ENCODE data around the gene HMGCR.
"Not testable (repeated sequence)": the region's sequence is repeated elsewhere in the genome, so short reads cannot be mapped to it uniquely, and the experiment has no call there.

HMGCR gene

DNA sequence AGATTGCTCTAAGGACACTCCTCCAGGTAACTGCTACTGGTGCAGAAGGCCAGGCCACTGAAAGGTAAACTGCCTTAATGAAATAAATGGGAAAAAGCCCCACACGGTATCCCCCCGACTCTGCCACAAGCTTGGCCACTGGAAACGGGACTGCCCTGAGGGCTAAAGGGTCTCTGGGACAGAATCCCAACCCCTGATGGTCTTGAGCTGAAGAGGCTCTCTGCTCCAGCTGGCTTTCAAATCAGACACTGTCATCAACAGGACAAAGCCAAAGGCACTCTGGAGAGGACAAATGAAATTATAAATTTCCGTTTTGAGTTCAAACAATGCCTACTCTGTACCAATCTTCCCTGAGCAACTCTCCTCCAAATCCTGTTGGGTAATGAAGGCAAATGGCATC lies 33.6 kb upstream of the HMGCR start (continued):
- TF ChIP-seq ZNF18 (tag by site-specific recombination; IDR thresholded peaks at IDR 0.05), result no peak
- no peak for TF ChIP-seq ZNF112 (tag by site-specific recombination; IDR thresholded peaks at IDR 0.05)
- TF ChIP-seq ZNF521 (tag by site-specific recombination; IDR thresholded peaks at IDR 0.05), result no peak
- TF ChIP-seq ZNF23 (tag by site-specific recombination; IDR thresholded peaks at IDR 0.05; ENCODE audit: borderline replicate concordance), result no peak
- TF ChIP-seq ZNF529 (tag by site-specific recombination; IDR thresholded peaks at IDR 0.05; ENCODE audit: insufficient replicate concordance), result no peak
- no peak for TF ChIP-seq ZNF621 (tag by site-specific recombination; IDR thresholded peaks at IDR 0.05)

GRCh38 chr5:75304486-75304885 lies 32.5 kb upstream of the HMGCR start:
- H3K27ac ChIP-seq (ENCODE audit: extremely low read depth, low read depth, low read length); H3K4me3 ChIP-seq (ENCODE audit: low read depth, low read length); POLR2A ChIA-PET; H3K36me3 ChIP-seq (ENCODE audit: control insufficient read depth in 2 of 2, insufficient read depth in 1 of 2, low read length in 2 of 2); H3K9me3 ChIP-seq (ENCODE audit: control insufficient read depth, insufficient read depth, low read depth, low read length); H3K4me1 ChIP-seq (ENCODE audit: control insufficient read depth, insufficient read depth, low read length): not testable (repeated sequence)
- CTCF ChIA-PET, result interaction anchor here (0.7 to 0.9 kb wide), 2 partner anchors 10 to 335 kb away, joined by 3 read pairs; no protein-coding TSS in a partner anchor

- ChIA-PET POLR2A (no interaction called here), CTCF (interaction anchor here (1.0 kb wide), 1 partner anchor 257 kb away, joined by 4 read pairs; no protein-coding TSS in a partner anchor)
- TF ChIP-seq ZNF654 (tag by site-specific recombination; IDR thresholded peaks at IDR 0.05; ENCODE audit: low read depth) (no peak), RBAK (tag by site-specific recombination; IDR thresholded peaks at IDR 0.05) (no peak), ZNF561 (tag by site-specific recombination; IDR thresholded peaks at IDR 0.05; ENCODE audit: borderline replicate concordance) (no peak), GLI2 (tag by site-specific recombination; IDR thresholded peaks at IDR 0.05; ENCODE audit: borderline replicate concordance, low read depth) (no peak), REPIN1 (tag by site-specific recombination; IDR thresholded peaks at IDR 0.05; ENCODE audit: low read depth) (no peak), ZNF16 (tag by site-specific recombination; IDR thresholded peaks at IDR 0.05; ENCODE audit: low read depth) (no peak), ZNF677 (tag by site-specific recombination; IDR thresholded peaks at IDR 0.05) (no peak), ZNF404 (tag by site-specific recombination; IDR thresholded peaks at IDR 0.05) (no peak), ZNF292 (tag by site-specific recombination; IDR thresholded peaks at IDR 0.05; ENCODE audit: borderline replicate concordance, low read depth) (no peak), ZNF658 (tag by site-specific recombination; IDR thresholded peaks at IDR 0.05) (no peak), ZFP3 (tag by site-specific recombination; IDR thresholded peaks at IDR 0.05; ENCODE audit: low read depth) (no peak), ZNF133 (tag by site-specific recombination; IDR thresholded peaks at IDR 0.05) (no peak), ZNF211 (tag by site-specific recombination; IDR thresholded peaks at IDR 0.05; ENCODE audit: low read depth) (no peak), ZNF18 (tag by site-specific recombination; IDR thresholded peaks at IDR 0.05) (no peak), SCRT2 (tag by site-specific recombination; IDR thresholded peaks at IDR 0.05) (no peak)
- TF ChIP-seq, protein P1, sequence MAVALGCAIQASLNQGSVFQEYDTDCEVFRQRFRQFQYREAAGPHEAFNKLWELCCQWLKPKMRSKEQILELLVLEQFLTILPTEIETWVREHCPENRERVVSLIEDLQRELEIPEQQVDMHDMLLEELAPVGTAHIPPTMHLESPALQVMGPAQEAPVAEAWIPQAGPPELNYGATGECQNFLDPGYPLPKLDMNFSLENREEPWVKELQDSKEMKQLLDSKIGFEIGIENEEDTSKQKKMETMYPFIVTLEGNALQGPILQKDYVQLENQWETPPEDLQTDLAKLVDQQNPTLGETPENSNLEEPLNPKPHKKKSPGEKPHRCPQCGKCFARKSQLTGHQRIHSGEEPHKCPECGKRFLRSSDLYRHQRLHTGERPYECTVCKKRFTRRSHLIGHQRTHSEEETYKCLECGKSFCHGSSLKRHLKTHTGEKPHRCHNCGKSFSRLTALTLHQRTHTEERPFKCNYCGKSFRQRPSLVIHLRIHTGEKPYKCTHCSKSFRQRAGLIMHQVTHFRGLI (tag by site-specific recombination; IDR thresholded peaks at IDR 0.05), result no peak
- TF ChIP-seq, protein P2, sequence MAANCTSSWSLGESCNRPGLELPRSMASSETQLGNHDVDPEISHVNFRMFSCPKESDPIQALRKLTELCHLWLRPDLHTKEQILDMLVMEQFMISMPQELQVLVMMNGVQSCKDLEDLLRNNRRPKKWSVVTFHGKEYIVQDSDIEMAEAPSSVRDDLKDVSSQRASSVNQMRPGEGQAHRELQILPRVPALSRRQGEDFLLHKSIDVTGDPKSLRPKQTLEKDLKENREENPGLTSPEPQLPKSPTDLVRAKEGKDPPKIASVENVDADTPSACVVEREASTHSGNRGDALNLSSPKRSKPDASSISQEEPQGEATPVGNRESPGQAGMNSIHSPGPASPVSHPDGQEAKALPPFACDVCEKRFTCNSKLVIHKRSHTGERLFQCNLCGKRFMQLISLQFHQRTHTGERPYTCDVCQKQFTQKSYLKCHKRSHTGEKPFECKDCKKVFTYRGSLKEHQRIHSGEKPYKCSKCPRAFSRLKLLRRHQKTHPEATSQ (tag by site-specific recombination; IDR thresholded peaks at IDR 0.05), result no peak
- TF ChIP-seq, protein P3, sequence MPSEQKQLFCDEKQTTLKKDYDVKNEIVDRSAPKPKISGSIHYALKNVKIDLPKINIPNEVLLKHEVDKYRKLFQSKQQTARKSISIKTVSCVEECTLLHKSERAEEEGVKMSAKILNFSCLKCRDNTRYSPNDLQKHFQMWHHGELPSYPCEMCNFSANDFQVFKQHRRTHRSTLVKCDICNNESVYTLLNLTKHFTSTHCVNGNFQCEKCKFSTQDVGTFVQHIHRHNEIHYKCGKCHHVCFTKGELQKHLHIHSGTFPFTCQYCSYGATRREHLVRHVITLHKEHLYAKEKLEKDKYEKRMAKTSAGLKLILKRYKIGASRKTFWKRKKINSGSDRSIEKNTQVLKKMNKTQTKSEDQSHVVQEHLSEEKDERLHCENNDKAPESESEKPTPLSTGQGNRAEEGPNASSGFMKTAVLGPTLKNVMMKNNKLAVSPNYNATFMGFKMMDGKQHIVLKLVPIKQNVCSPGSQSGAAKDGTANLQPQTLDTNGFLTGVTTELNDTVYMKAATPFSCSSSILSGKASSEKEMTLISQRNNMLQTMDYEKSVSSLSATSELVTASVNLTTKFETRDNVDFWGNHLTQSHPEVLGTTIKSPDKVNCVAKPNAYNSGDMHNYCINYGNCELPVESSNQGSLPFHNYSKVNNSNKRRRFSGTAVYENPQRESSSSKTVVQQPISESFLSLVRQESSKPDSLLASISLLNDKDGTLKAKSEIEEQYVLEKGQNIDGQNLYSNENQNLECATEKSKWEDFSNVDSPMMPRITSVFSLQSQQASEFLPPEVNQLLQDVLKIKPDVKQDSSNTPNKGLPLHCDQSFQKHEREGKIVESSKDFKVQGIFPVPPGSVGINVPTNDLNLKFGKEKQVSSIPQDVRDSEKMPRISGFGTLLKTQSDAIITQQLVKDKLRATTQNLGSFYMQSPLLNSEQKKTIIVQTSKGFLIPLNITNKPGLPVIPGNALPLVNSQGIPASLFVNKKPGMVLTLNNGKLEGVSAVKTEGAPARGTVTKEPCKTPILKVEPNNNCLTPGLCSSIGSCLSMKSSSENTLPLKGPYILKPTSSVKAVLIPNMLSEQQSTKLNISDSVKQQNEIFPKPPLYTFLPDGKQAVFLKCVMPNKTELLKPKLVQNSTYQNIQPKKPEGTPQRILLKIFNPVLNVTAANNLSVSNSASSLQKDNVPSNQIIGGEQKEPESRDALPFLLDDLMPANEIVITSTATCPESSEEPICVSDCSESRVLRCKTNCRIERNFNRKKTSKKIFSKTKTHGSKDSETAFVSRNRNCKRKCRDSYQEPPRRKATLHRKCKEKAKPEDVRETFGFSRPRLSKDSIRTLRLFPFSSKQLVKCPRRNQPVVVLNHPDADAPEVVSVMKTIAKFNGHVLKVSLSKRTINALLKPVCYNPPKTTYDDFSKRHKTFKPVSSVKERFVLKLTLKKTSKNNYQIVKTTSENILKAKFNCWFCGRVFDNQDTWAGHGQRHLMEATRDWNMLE (tag by site-specific recombination; conservative IDR thresholded peaks at IDR 0.05; ENCODE audit: low read depth), result no peak
- H3K36me3 ChIP-seq (ENCODE audit: control insufficient read depth in 2 of 2, insufficient read depth in 1 of 2, low read length in 2 of 2), result no peaks in the 10 kb centered on the region
- H3K9me3 ChIP-seq (ENCODE audit: control insufficient read depth, insufficient read depth, low read depth, low read length), result no peaks in the 10 kb centered on the region
- no peak overlapping the region for H3K4me3 ChIP-seq (ENCODE audit: low read depth, low read length)
- no peaks in the 10 kb centered on the region for H3K4me1 ChIP-seq (ENCODE audit: control insufficient read depth, insufficient read depth, low read length)
- H3K27ac ChIP-seq (ENCODE audit: extremely low read depth, low read depth, low read length), result no peak overlapping the region
Observed at GRCh38 chr5:75306746-75307145, 30.3 kb upstream of the HMGCR start.

All from HEK293 (cell line).